Spleen (tissue), 7 donors: ENCODE data around the gene VPS54.

Experiments
- POLR2A ChIP-seq, 3 donors: fragments of 450-650 bp; IDR thresholded peaks; one replicate each; pipeline ENCODE4 v1.5.1; 2017; ENCODE audit warnings: antibody characterized with exemption in 3 of 3, mild to moderate bottlenecking in 1 of 3
- TF ChIP-seq, protein P1 (sequence below), 11 experiments: fragments of 200-600 bp in 7 of 11; fragments of 450-650 bp in 4 of 11; sonication (generic) in 4 of 11; IDR thresholded peaks in 8 of 11; conservative IDR thresholded peaks in 3 of 11; 1 replicate in 7 of 11; 2 replicates in 4 of 11; pipeline versions ENCODE4 v1.4.0 to v1.8.0; 2016 to 2021; ENCODE audit warnings: antibody characterized with exemption in 11 of 11, inconsistent platforms in 4 of 11, mild to moderate bottlenecking in 1 of 11
- donor health status: DM: no; HTN: no; CAD: no; lungs with moderate emphysema.
- donor health status: DM: no; HTN: no; CAD: no.
- donor health status: DM: no; HTN: no; CAD: no.

DNA sequence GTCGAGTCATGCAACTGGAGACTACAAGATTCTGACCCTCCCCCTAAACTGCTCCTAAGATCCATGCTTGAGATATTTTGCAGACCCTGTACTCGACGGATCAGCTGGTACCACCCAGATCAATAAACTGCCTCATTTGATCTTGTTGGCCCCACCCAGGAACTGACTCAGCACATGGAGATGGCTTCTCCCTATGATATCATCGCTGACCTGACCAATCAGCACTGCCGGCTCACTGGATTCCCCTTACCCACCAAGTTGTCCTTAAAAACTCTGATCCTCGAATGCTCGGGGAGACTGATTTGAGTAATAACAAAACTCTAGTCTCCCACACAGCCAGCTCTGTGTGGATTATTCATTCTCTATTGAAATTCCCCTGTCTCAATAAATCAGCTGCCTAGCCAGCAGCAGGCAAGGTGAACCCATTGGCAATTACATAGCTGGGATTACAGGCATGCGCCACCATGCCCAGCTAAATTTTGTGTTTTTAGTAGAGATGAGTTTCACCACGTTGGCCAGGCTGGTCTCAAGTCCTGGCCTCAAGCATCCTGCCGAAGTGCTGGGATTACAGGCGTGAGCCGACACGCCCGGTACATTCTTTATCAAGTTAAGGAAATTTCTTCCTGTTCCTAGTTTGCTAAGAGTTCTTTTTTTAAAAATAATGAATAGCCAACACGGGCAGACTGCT is 43.6 kb downstream of the VPS54 start:
- TF ChIP-seq, protein P1, sequence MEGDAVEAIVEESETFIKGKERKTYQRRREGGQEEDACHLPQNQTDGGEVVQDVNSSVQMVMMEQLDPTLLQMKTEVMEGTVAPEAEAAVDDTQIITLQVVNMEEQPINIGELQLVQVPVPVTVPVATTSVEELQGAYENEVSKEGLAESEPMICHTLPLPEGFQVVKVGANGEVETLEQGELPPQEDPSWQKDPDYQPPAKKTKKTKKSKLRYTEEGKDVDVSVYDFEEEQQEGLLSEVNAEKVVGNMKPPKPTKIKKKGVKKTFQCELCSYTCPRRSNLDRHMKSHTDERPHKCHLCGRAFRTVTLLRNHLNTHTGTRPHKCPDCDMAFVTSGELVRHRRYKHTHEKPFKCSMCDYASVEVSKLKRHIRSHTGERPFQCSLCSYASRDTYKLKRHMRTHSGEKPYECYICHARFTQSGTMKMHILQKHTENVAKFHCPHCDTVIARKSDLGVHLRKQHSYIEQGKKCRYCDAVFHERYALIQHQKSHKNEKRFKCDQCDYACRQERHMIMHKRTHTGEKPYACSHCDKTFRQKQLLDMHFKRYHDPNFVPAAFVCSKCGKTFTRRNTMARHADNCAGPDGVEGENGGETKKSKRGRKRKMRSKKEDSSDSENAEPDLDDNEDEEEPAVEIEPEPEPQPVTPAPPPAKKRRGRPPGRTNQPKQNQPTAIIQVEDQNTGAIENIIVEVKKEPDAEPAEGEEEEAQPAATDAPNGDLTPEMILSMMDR (IDR thresholded peaks at IDR 0.05 in 8 of 11, conservative IDR thresholded peaks at IDR 0.05 in 3 of 11): no peak
- TF ChIP-seq POLR2A (IDR thresholded peaks at IDR 0.05): no peak
